ENCODE measurements around the gene GCG. TPM values are rescaled to one million over a fixed set of nuclear protein-coding genes. Genes with fewer than 3 reads are reported as not detected.

GCG gene
- polyA plus RNA-seq, 1 donor from 2014 or later = not detected

- no peak overlapping the region for H3K9ac ChIP-seq (ENCODE audit: low read length)
- TF ChIP-seq SMC3 (conservative IDR thresholded peaks at IDR 0.05; ENCODE audit: poor library complexity) (no peak), RAD21 (conservative IDR thresholded peaks at IDR 0.05) (no peak), CTCF (IDR thresholded peaks at IDR 0.05; ENCODE audit: poor library complexity, severe bottlenecking) (no peak), TAF1 (IDR thresholded peaks at IDR 0.05; ENCODE audit: low read depth) (no peak), EZH2 (IDR thresholded peaks at IDR 0.05; ENCODE audit: borderline replicate concordance, insufficient read depth, low read length, poor library complexity, severe bottlenecking) (no peak), MXI1 (conservative IDR thresholded peaks at IDR 0.05; ENCODE audit: poor library complexity, severe bottlenecking) (no peak), POLR2AphosphoS5 (IDR thresholded peaks at IDR 0.05) (no peak), EP300 (conservative IDR thresholded peaks at IDR 0.05; ENCODE audit: poor library complexity, severe bottlenecking) (no peak)
- TF ChIP-seq, protein P1, sequence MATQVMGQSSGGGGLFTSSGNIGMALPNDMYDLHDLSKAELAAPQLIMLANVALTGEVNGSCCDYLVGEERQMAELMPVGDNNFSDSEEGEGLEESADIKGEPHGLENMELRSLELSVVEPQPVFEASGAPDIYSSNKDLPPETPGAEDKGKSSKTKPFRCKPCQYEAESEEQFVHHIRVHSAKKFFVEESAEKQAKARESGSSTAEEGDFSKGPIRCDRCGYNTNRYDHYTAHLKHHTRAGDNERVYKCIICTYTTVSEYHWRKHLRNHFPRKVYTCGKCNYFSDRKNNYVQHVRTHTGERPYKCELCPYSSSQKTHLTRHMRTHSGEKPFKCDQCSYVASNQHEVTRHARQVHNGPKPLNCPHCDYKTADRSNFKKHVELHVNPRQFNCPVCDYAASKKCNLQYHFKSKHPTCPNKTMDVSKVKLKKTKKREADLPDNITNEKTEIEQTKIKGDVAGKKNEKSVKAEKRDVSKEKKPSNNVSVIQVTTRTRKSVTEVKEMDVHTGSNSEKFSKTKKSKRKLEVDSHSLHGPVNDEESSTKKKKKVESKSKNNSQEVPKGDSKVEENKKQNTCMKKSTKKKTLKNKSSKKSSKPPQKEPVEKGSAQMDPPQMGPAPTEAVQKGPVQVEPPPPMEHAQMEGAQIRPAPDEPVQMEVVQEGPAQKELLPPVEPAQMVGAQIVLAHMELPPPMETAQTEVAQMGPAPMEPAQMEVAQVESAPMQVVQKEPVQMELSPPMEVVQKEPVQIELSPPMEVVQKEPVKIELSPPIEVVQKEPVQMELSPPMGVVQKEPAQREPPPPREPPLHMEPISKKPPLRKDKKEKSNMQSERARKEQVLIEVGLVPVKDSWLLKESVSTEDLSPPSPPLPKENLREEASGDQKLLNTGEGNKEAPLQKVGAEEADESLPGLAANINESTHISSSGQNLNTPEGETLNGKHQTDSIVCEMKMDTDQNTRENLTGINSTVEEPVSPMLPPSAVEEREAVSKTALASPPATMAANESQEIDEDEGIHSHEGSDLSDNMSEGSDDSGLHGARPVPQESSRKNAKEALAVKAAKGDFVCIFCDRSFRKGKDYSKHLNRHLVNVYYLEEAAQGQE (IDR thresholded peaks at IDR 0.05; ENCODE audit: borderline replicate concordance) = no peak
- H2AFZ ChIP-seq (ENCODE audit: low read depth, low read length) = no peak overlapping the region
- H3K9me3 ChIP-seq (ENCODE audit: low read length) = no peaks in the 10 kb centered on the region
- H3F3A ChIP-seq (ENCODE audit: insufficient read depth, low read length, poor library complexity, severe bottlenecking) = no peaks in the 10 kb centered on the region
- no peak overlapping the region for H3K4me3 ChIP-seq (ENCODE audit: low read length)
- H3K79me2 ChIP-seq (replicated peaks; ENCODE audit: insufficient read depth, low read length) = no peaks in the 10 kb centered on the region
- no peak overlapping the region for H3K4me2 ChIP-seq (ENCODE audit: low read length)
- no peaks in the 10 kb centered on the region for H3K27me3 ChIP-seq (ENCODE audit: insufficient read depth, low read depth, low read length)
- H3K27ac ChIP-seq (ENCODE audit: low read length) = no peak overlapping the region
- H3K9me2 ChIP-seq (ENCODE audit: insufficient read depth, low read length) = no peaks in the 10 kb centered on the region
- no peaks in the 10 kb centered on the region for H4K20me1 ChIP-seq (ENCODE audit: insufficient read depth)
- no peaks in the 10 kb centered on the region for H3K36me3 ChIP-seq (ENCODE audit: insufficient read depth, low read length)
These were observed 7.4 kb upstream of the GCG start for GRCh38 chr2:162159446-162159845.

GRCh38 chr2:162156149-162156548 lies 4.1 kb upstream of the GCG start:
- Histone ChIP-seq H3K4me2 (ENCODE audit: low read length) (no peak overlapping the region), H3K27me3 (ENCODE audit: insufficient read depth, low read depth, low read length) (no peaks in the 10 kb centered on the region), H3K27ac (ENCODE audit: low read length) (no peak overlapping the region), H3K9ac (ENCODE audit: low read length) (no peak overlapping the region), H3K9me3 (ENCODE audit: low read length) (no peaks in the 10 kb centered on the region), H3K36me3 (ENCODE audit: insufficient read depth, low read length) (no peaks in the 10 kb centered on the region), H3K9me2 (ENCODE audit: insufficient read depth, low read length) (no peaks in the 10 kb centered on the region), H4K20me1 (ENCODE audit: insufficient read depth) (no peaks in the 10 kb centered on the region), H3K79me2 (replicated peaks; ENCODE audit: insufficient read depth, low read length) (no peaks in the 10 kb centered on the region), H2AFZ (ENCODE audit: low read depth, low read length) (no peak overlapping the region), H3F3A (ENCODE audit: insufficient read depth, low read length, poor library complexity, severe bottlenecking) (no peaks in the 10 kb centered on the region), H3K4me3 (ENCODE audit: low read length) (no peak overlapping the region)
- TF ChIP-seq SMC3 (conservative IDR thresholded peaks at IDR 0.05; ENCODE audit: poor library complexity) (no peak), EZH2 (IDR thresholded peaks at IDR 0.05; ENCODE audit: borderline replicate concordance, insufficient read depth, low read length, poor library complexity, severe bottlenecking) (no peak), RAD21 (conservative IDR thresholded peaks at IDR 0.05) (no peak), MXI1 (conservative IDR thresholded peaks at IDR 0.05; ENCODE audit: poor library complexity, severe bottlenecking) (no peak), CTCF (IDR thresholded peaks at IDR 0.05; ENCODE audit: poor library complexity, severe bottlenecking) (no peak)
- TF ChIP-seq, protein P1 (IDR thresholded peaks at IDR 0.05; ENCODE audit: borderline replicate concordance) = no peak

Data from neural cell (in vitro differentiated cells).